HG02840 (cell line): ENCODE measurements around the gene FAM171A1.
"Not testable (repeated sequence)": the region's sequence is repeated elsewhere in the genome, so short reads cannot be mapped to it uniquely, and the experiment has no call there.

Source experiments
- ATAC-seq: cut with Tn5 transposase; IDR thresholded peaks from one replicate; pipeline ENCODE4 v1.9.1; 2021; ENCODE audit warnings: mild to moderate bottlenecking, moderate library complexity, moderate number of reproducible peaks; ENCODE audit not compliant: unreplicated experiment, low FRiP score

Gene FAM171A1

GRCh38 chr10:15346440-15347141, 24.5 kb downstream of the FAM171A1 start:
- ATAC-seq: no peak

- ATAC-seq: no peak
Observed at GRCh38 chr10:15345450-15345849, 25.6 kb downstream of the FAM171A1 start.

- no peak for ATAC-seq
Observed at GRCh38 chr10:15344876-15345285, 26.2 kb downstream of the FAM171A1 start.

- ATAC-seq: no peak
Observed at GRCh38 chr10:15344256-15344875, 26.7 kb downstream of the FAM171A1 start.

- ATAC-seq: no peak
Observed at GRCh38 chr10:15342970-15343369, 28.1 kb downstream of the FAM171A1 start.

GRCh38 chr10:15341502-15342128, 29.5 kb downstream of the FAM171A1 start:
- no peak for ATAC-seq

GRCh38 chr10:15339892-15340291, 31.2 kb downstream of the FAM171A1 start:
- ATAC-seq: no peak

GRCh38 chr10:15337441-15337923, 33.6 kb downstream of the FAM171A1 start:
- not testable (repeated sequence) for ATAC-seq

- ATAC-seq: no peak
Observed at GRCh38 chr10:15336211-15336610, 34.9 kb downstream of the FAM171A1 start.

GRCh38 chr10:15335508-15335907, 35.6 kb downstream of the FAM171A1 start:
- no peak for ATAC-seq

GRCh38 chr10:15334650-15335323, 36.3 kb downstream of the FAM171A1 start:
- ATAC-seq: no peak

GRCh38 chr10:15333909-15334649, 37.0 kb downstream of the FAM171A1 start:
- no peak for ATAC-seq

GRCh38 chr10:15333181-15333580, 37.9 kb downstream of the FAM171A1 start:
- not testable (repeated sequence) for ATAC-seq

GRCh38 chr10:15331461-15331860, 39.6 kb downstream of the FAM171A1 start:
- no peak for ATAC-seq

- no peak for ATAC-seq
Observed at GRCh38 chr10:15329437-15329836, 41.7 kb downstream of the FAM171A1 start.

GRCh38 chr10:15325944-15326284, 45.2 kb downstream of the FAM171A1 start:
- no peak for ATAC-seq

- no peak for ATAC-seq
Observed at GRCh38 chr10:15325243-15325943, 45.7 kb downstream of the FAM171A1 start.

GRCh38 chr10:15324611-15325010, 46.5 kb downstream of the FAM171A1 start:
- no peak for ATAC-seq

- no peak for ATAC-seq
Observed at GRCh38 chr10:15324113-15324512, 47.0 kb downstream of the FAM171A1 start.

- no peak for ATAC-seq
Observed at GRCh38 chr10:15322356-15322755, 48.7 kb downstream of the FAM171A1 start.
